Body of pancreas (tissue), 4 donors: ENCODE results near the gene SRGAP2C.
"Not testable (repeated sequence)": the region's sequence is repeated elsewhere in the genome, so short reads cannot be mapped to it uniquely, and the experiment has no call there.

Experiments
- POLR2A ChIP-seq, 3 donors: fragments of 450-650 bp; IDR thresholded peaks; one replicate each; pipeline ENCODE4 v1.6.1; 2016; ENCODE audit warnings: antibody characterized with exemption in 3 of 3, mild to moderate bottlenecking in 2 of 3
- TF ChIP-seq, protein P1 (sequence below), 7 experiments: fragments of 450-650 bp in 4 of 7; fragments of 200-600 bp in 3 of 7; sonication (generic) in 3 of 7; IDR thresholded peaks; one replicate each; pipeline ENCODE4 v1.5.1; 2016 to 2019; ENCODE audit warnings: antibody characterized with exemption in 7 of 7

GRCh38 chr1:121167225-121167738, 17.5 kb upstream of the SRGAP2C start:
- TF ChIP-seq, protein P1, sequence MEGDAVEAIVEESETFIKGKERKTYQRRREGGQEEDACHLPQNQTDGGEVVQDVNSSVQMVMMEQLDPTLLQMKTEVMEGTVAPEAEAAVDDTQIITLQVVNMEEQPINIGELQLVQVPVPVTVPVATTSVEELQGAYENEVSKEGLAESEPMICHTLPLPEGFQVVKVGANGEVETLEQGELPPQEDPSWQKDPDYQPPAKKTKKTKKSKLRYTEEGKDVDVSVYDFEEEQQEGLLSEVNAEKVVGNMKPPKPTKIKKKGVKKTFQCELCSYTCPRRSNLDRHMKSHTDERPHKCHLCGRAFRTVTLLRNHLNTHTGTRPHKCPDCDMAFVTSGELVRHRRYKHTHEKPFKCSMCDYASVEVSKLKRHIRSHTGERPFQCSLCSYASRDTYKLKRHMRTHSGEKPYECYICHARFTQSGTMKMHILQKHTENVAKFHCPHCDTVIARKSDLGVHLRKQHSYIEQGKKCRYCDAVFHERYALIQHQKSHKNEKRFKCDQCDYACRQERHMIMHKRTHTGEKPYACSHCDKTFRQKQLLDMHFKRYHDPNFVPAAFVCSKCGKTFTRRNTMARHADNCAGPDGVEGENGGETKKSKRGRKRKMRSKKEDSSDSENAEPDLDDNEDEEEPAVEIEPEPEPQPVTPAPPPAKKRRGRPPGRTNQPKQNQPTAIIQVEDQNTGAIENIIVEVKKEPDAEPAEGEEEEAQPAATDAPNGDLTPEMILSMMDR (IDR thresholded peaks at IDR 0.05), result not testable (repeated sequence)
- not testable (repeated sequence) for TF ChIP-seq POLR2A (IDR thresholded peaks at IDR 0.05)
